Lung (tissue), 12 donors: ENCODE data around the gene CLSTN1. TPM values are rescaled to one million over a fixed set of nuclear protein-coding genes. Genes with fewer than 3 reads are reported as not detected.

Source experiments
- ATAC-seq: fragments of 200-7000 bp; cut with Tn5 transposase; one replicate; pipeline ENCODE4 v1.9.1; 2020; ENCODE audit warnings: moderate number of reproducible peaks; ENCODE audit not compliant: insufficient read depth, low FRiP score
- DNase-seq, 3 donors: peaks; one replicate each; pipeline ENCODE4 v3.0.0-alpha.2; 2013 to 2017
- H3K27ac ChIP-seq, 2 donors: one replicate each; pipeline ENCODE4 v1.5.1; 2013; ENCODE audit warnings: mild to moderate bottlenecking in 2 of 2, moderate library complexity in 2 of 2, control low read depth in 1 of 2, inconsistent platforms in 1 of 2, low read depth in 1 of 2, low read length in 1 of 2
- H3K27me3 ChIP-seq, 3 donors: one replicate each; pipeline ENCODE4 v1.5.1; 2013; ENCODE audit warnings: low read length in 2 of 3; ENCODE audit not compliant: control insufficient read depth in 3 of 3, insufficient read depth in 3 of 3
- H3K36me3 ChIP-seq, 4 donors: one replicate each; pipeline ENCODE4 v1.5.1; 2013; ENCODE audit warnings: low read length in 4 of 4, mild to moderate bottlenecking in 1 of 4, moderate library complexity in 1 of 4; ENCODE audit not compliant: control insufficient read depth in 4 of 4, insufficient read depth in 4 of 4
- H3K4me1 ChIP-seq, 5 donors: one replicate each; pipeline ENCODE4 v1.5.1; 2013; ENCODE audit warnings: low read length in 5 of 5, mild to moderate bottlenecking in 2 of 5, moderate library complexity in 1 of 5; ENCODE audit not compliant: control insufficient read depth in 5 of 5, insufficient read depth in 5 of 5
- H3K4me3 ChIP-seq: one replicate; pipeline ENCODE4 v1.5.1; 2013; ENCODE audit warnings: mild to moderate bottlenecking, control low read depth, moderate library complexity
- H3K9ac ChIP-seq, 2 donors: one replicate each; pipeline ENCODE4 v1.5.1; 2013; ENCODE audit warnings: low read length in 2 of 2, control low read depth in 1 of 2; ENCODE audit not compliant: insufficient read depth in 1 of 2
- H3K9me3 ChIP-seq, 4 donors: one replicate each; pipeline ENCODE4 v1.5.1; 2013; ENCODE audit warnings: low read length in 3 of 4, mild to moderate bottlenecking in 1 of 4, moderate library complexity in 1 of 4; ENCODE audit not compliant: control insufficient read depth in 4 of 4, insufficient read depth in 3 of 4
- CTCF ChIP-seq: IDR thresholded peaks from 2 replicates; pipeline ENCODE4 v1.5.1; 2012; ENCODE audit warnings: mild to moderate bottlenecking; ENCODE audit errors: control extremely low read depth, extremely low read depth
- WGBS, 2 donors: extraction: QIAGEN DNeasy Blood & Tissue Kit; methylation state at CpG; one replicate each; pipeline ENCODE4 v1.1.7; 2013; 5-methylcytosine and 5-hydroxymethylcytosine counted together
- polyA plus RNA-seq, 2 donors: library from polyadenylated mRNA; stranded (reverse); fragments of 200-250 nt; gene quantifications; one replicate each; pipeline ENCODE4 v1.2.1, GENCODE V29; 2013
- total RNA-seq, 2 donors: library from RNA; depleted of rRNA in 1 of 2; stranded (reverse); fragments of >200 nt in 1 of 2; gene quantifications; one replicate each; pipeline ENCODE4 v1.2.1, GENCODE V29; 2014 to 2021
- donor health status: control.
- donor health status: control.
- donor health status: Bipolar disorder and iron deficiency.
- donor health status: healthy.
- donor health status: DM: yes; HTN: yes; CAD: no.

CLSTN1 gene
- total and polyA plus RNA-seq, 4 donors, result 37.1 to 88.0 (median 61.8) TPM

- TF ChIP-seq CTCF, result no peak
Observed at GRCh38 chr1:9755441-9755995, 68.2 kb downstream of the CLSTN1 start.

GRCh38 chr1:9753121-9753531 is 70.6 kb downstream of the CLSTN1 start:
- 88 to 92% methylated on average over 12 of the region's 12 CpGs for WGBS, 2 donors
- no peak for ATAC-seq
- DNase-seq, result peak; percentile 44 to 70 (median 47)

More at GRCh38 chr1:9755441-9755995, 68.2 kb downstream of the CLSTN1 start:
- Histone ChIP-seq H3K27ac (no peak overlapping the region), H3K9ac (no peak overlapping the region), H3K4me3 (no peak overlapping the region), H3K36me3 (peaks cover 0 to 14% (median 9%) of the 10 kb centered on the region in 4 donors), H3K9me3 (no peaks in the 10 kb centered on the region), H3K27me3 (no peaks in the 10 kb centered on the region), H3K4me1 (peaks cover 0 to 16% (median 5%) of the 10 kb centered on the region in 5 donors)
- ATAC-seq (no peak), DNase-seq (peak in 1 of 3 donors; percentile 32)
- 64 to 66% methylated on average over 10 of the region's 10 CpGs for WGBS, 2 donors

GRCh38 chr1:9751971-9752370 is 71.8 kb downstream of the CLSTN1 start:
- no peak for TF ChIP-seq CTCF
- H3K36me3 ChIP-seq, result peaks cover 3 to 23% (median 19%) of the 10 kb centered on the region in 4 donors
- ATAC-seq, result no peak

More at GRCh38 chr1:9753121-9753531, 70.6 kb downstream of the CLSTN1 start:
- TF ChIP-seq CTCF, result no peak
- H3K4me3 ChIP-seq, result no peak overlapping the region
- no peaks in the 10 kb centered on the region for H3K9me3 ChIP-seq
- no peaks in the 10 kb centered on the region for H3K27me3 ChIP-seq
- H3K27ac ChIP-seq, result no peak overlapping the region
- peaks cover 0 to 7% (median 0%) of the 10 kb centered on the region in 5 donors for H3K4me1 ChIP-seq
- H3K36me3 ChIP-seq, result peaks cover 3 to 23% (median 17%) of the 10 kb centered on the region in 4 donors
- no peak overlapping the region for H3K9ac ChIP-seq

More at GRCh38 chr1:9751971-9752370, 71.8 kb downstream of the CLSTN1 start:
- DNase-seq, result no peak
- 80 to 86% methylated on average over 3 of the region's 3 CpGs for WGBS, 2 donors
- H3K4me3 ChIP-seq, result no peak overlapping the region
- H3K9ac ChIP-seq, result no peak overlapping the region
- no peaks in the 10 kb centered on the region for H3K9me3 ChIP-seq
- no peak overlapping the region for H3K27ac ChIP-seq
- peaks cover 0 to 7% (median 0%) of the 10 kb centered on the region in 5 donors for H3K4me1 ChIP-seq
- no peaks in the 10 kb centered on the region for H3K27me3 ChIP-seq
